DMS 273 (cell line): Measurements from ENCODE around the gene FAM170B.

Source experiments
- DNase-seq: peaks from one replicate; lab custom pipeline; 2025; ENCODE audit not compliant: unreplicated experiment; lab: John Stamatoyannopoulos, UW

The FAM170B gene

GRCh38 chr10:49169776-49170175, 36.0 kb upstream of the FAM170B start:
- no peak for DNase-seq

GRCh38 chr10:49168831-49169500, 35.1 kb upstream of the FAM170B start:
- no peak for DNase-seq

GRCh38 chr10:49168171-49168540, 34.3 kb upstream of the FAM170B start:
- no peak for DNase-seq

- DNase-seq = no peak
Observed at GRCh38 chr10:49167425-49168170, 33.8 kb upstream of the FAM170B start.

GRCh38 chr10:49166484-49167400, 32.9 kb upstream of the FAM170B start:
- no peak for DNase-seq

- DNase-seq = no peak
Observed at GRCh38 chr10:49165821-49166483, 32.1 kb upstream of the FAM170B start.

GRCh38 chr10:49165259-49165658, 31.4 kb upstream of the FAM170B start:
- no peak for DNase-seq

GRCh38 chr10:49164559-49165188, 30.9 kb upstream of the FAM170B start:
- DNase-seq = peak; percentile 48

- DNase-seq = no peak
Observed at GRCh38 chr10:49163741-49164140, 29.9 kb upstream of the FAM170B start.

- DNase-seq = no peak
Observed at GRCh38 chr10:49162761-49163310, 29.0 kb upstream of the FAM170B start.

- DNase-seq = no peak
Observed at GRCh38 chr10:49162063-49162462, 28.2 kb upstream of the FAM170B start.

- DNase-seq = peak; percentile 44
Observed at GRCh38 chr10:49161411-49161997, 27.7 kb upstream of the FAM170B start.

- no peak for DNase-seq
Observed at GRCh38 chr10:49160814-49161213, 27.0 kb upstream of the FAM170B start.

GRCh38 chr10:49160110-49160509, 26.3 kb upstream of the FAM170B start:
- DNase-seq = no peak

GRCh38 chr10:49158915-49159314, 25.1 kb upstream of the FAM170B start:
- no peak for DNase-seq

GRCh38 chr10:49158404-49158803, 24.6 kb upstream of the FAM170B start:
- DNase-seq = no peak

GRCh38 chr10:49157229-49157628, 23.4 kb upstream of the FAM170B start:
- no peak for DNase-seq

GRCh38 chr10:49154641-49155040, 20.8 kb upstream of the FAM170B start:
- DNase-seq = no peak

- no peak for DNase-seq
Observed at GRCh38 chr10:49153971-49154370, 20.1 kb upstream of the FAM170B start.

GRCh38 chr10:49153115-49153514, 19.3 kb upstream of the FAM170B start:
- no peak for DNase-seq
